B cell (primary cell): ENCODE data around the gene AUNIP.

ENCODE experiments used
- EZH2 ChIP-seq: IDR thresholded peaks from 2 replicates; pipeline ENCODE4 v1.6.1; 2012; ENCODE audit warnings: borderline replicate concordance, low read depth, mild to moderate bottlenecking, moderate library complexity, low read length; ENCODE audit not compliant: insufficient read depth, poor library complexity, severe bottlenecking
- TF ChIP-seq, protein P1 (sequence below): fragments of 200-600 bp; IDR thresholded peaks from one replicate; pipeline ENCODE4 v1.8.0; 2022; ENCODE audit warnings: antibody characterized with exemption, mild to moderate bottlenecking

DNA sequence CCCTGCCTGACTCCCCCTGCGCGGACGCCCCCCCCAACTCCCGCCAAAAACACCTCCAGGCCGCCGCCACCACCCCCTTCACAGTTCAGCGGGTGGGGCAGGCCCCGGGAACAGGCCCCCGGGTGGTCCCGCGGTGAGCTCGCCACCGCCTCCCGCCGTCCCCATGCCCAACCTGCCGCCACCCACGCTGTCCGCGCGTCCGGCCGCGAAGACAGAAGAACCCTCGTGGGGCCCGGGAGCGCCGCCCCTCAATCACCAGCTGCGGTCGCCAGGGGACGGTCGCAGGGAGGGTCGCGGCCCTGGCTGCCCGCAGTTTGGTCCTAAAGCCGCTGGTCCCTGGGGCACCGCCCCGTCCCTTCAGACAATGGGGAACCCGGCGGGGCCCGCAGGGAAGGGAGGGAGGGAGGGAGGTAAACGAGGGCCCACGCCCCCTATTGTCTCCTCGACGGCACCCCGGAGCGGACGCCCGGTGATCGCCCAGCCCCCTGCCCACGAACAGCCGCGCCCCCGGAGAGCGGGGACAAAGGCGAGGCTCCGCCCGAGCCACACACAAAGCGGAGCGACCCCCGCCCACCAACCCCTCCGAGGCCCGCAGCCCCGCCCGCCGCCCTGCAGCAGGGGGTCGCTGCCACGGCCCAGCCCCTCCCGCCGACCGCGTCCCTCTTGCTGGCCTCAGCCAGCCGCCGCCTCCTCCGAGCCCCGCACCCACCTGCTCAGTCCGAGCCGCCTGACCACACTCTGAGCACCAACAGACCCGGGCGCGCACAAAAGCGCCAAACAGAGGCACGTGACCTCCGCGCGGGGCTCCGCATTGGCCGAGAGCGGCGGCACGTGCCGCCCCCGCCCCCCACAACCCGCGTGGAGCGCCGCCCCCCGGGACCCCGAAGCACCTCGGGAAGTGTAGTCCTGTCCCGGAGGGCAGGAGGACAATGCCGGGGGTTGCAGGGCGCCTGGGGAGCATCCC lies 46.7 kb upstream of the AUNIP start, which contains the start of gene STMN1:
- TF ChIP-seq, protein P1, sequence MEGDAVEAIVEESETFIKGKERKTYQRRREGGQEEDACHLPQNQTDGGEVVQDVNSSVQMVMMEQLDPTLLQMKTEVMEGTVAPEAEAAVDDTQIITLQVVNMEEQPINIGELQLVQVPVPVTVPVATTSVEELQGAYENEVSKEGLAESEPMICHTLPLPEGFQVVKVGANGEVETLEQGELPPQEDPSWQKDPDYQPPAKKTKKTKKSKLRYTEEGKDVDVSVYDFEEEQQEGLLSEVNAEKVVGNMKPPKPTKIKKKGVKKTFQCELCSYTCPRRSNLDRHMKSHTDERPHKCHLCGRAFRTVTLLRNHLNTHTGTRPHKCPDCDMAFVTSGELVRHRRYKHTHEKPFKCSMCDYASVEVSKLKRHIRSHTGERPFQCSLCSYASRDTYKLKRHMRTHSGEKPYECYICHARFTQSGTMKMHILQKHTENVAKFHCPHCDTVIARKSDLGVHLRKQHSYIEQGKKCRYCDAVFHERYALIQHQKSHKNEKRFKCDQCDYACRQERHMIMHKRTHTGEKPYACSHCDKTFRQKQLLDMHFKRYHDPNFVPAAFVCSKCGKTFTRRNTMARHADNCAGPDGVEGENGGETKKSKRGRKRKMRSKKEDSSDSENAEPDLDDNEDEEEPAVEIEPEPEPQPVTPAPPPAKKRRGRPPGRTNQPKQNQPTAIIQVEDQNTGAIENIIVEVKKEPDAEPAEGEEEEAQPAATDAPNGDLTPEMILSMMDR, result no peak
- no peak for TF ChIP-seq EZH2
